NOMO-1 treated with dmso at 0.1 percent for 144 hours (cell line): ENCODE data around the gene SLC25A51.
"Not testable (repeated sequence)": the region's sequence is repeated elsewhere in the genome, so short reads cannot be mapped to it uniquely, and the experiment has no call there.

Source experiments
- DNase-seq: peaks from one replicate; lab custom pipeline; 2025; ENCODE audit not compliant: unreplicated experiment; lab: John Stamatoyannopoulos, UW

Gene SLC25A51

DNA sequence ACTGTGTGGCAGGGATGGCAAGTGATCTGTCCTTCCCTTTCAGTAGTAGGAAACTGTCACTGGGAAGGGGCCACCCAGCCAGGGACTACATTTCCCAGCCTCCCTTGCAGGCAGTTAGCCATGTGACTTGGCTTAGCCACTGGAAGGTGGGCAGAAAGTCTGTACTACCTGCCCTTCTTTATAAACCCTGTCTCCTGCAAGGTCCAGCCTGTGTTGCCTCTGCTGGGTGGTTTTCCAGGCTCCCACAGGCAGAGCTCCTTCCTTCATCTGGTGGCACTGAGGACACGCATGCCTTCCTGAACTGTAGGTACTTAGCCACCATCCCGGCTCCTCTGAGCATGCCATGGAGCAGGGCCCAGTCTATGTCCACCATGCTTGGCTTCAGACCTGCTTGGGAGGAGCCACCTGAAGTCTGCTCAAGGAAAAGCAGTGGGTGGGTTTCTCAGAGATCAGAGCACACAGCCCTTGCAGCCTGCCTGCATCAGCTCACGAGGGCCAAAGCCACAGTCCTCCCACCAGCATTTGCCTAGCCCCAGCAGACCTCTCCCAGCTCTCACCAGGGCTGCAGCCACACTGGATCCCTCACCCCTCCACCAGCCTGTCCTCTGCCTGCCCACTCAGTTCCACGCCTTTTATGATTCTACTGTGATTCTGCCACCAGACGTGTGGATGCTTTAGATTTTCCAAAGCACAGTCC, 16.7 kb upstream of the SLC25A51 start:
- DNase-seq = no peak

DNA sequence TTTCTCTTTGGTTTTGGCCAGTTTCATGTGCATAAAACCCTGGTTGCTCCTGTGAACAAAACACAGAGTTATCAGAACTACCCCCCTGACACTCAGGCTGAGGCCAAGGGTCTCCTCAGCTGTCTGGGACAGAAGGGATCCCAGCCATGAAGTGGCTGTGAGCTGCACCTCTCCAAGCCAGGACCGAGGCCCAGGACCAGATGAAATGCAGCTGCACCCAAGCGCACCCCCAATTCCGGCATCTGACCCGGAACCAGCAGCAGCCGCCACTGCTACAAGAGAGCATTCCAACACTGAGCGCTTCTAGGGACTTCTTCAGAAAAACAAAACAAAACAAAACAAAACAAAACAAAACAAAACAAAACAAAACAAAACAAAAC, 16.0 kb upstream of the SLC25A51 start:
- DNase-seq = no peak

DNA sequence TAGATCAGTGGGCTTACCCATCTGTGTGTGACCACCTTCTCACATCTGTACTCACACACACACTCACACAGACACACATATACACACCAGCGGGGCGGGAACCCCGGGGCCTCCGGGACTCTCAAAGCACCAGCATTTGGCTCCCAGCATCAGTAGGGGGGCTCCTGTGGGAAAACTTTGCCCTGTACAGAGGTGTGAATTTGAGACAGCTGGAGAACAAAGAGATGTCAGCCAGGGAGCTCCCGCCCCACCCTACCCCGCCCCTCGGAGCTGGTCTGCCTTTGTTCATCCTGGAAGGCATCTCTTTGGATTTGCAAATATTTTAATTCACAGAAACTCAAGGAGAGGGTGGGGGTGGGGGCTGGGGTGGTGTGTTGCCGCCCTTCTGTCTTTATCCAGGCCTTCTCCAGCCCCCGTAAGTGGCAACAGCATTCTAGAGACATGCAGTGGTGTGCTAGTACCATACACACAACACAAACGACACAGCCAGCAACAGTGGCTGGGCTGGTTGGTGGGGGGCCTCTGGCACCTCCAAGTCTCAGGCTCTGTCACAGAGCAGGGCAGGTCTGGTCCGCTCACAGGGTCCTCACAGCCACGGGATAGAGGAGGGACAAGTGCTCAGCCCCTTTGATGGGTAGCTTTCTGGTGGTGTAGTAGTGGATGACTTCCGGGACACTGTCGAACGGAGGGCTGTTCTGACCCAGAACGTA, 15.5 kb upstream of the SLC25A51 start:
- no peak for DNase-seq

GRCh38 chr9:37918665-37919170, 14.8 kb upstream of the SLC25A51 start:
- no peak for DNase-seq

GRCh38 chr9:37917801-37918664, 14.1 kb upstream of the SLC25A51 start:
- DNase-seq = no peak

- DNase-seq = no peak
Observed at GRCh38 chr9:37917313-37917731, 13.4 kb upstream of the SLC25A51 start.

DNA sequence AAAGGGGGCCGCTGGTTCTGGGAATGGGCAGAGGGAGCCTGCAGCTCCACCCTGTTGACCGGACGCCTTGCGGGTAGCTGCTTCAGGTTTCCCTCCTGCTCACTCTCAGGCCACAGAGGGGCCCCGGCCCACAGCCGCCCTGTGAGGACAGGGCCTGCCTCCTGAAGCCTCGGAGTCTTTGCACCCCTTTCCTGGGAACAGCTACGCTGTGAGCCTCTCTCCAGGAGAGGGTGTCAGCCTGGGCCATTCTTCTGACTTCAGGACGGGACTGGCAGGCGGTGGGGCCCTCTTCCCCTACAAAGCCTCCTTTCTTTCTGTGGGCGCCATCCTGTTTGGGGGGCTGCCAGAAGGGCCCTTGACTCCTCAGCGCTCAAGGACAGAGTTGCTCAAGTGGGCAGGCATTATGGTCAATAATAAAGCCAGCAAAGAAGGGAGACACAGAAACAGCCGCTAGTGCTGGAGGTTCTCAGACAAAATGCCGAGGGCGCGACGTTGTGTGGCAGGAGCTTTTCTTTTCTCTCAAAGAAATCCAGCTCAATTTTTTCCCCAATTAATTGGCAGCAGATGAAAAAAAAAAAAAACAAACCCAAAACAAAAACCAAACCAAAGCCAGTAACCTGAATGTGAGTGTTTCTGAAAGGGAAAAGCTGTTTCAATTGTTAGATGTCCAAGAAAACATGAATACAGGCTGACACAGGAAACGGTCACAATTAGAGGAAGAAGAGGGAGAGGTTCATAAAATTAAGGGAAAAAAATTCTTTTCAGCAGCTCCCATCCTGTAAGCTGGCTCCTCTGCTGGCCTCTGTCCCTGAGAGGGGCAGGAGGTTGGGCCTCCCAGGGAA, 12.8 kb upstream of the SLC25A51 start:
- no peak for DNase-seq

- no peak for DNase-seq
Observed at GRCh38 chr9:37915911-37916470, 12.1 kb upstream of the SLC25A51 start.

DNA sequence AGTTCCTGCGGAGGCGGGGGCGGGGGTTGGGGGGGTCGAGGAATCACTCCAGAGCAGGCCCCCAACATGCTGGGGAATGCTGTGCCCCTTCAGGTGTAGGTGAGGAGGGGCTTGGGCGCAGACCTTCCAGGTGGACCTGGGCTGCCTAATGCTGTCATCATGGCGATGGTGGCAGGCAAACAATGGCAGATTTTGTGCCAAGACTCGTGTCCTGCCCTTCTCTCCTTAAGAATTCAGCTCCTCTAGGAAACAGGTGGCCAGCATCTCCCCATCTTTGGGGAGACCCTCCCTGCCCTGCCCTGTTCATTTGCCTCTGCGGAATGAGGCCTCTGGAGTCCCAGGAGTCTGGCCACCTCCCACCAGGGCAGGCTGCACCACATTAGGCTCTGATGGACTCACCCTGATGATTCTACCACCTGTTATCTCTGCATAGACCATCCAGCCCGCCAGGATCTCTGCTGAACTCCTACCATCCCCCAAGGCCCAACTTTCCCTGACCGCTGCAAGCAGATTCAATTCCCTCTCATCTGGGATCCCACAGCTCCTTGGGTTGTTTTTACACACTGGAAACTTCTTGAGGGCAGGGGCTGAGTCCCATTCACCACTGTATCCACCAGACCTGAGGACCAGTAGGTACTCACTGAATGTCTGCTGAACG, 10.9 kb upstream of the SLC25A51 start:
- no peak for DNase-seq

DNA sequence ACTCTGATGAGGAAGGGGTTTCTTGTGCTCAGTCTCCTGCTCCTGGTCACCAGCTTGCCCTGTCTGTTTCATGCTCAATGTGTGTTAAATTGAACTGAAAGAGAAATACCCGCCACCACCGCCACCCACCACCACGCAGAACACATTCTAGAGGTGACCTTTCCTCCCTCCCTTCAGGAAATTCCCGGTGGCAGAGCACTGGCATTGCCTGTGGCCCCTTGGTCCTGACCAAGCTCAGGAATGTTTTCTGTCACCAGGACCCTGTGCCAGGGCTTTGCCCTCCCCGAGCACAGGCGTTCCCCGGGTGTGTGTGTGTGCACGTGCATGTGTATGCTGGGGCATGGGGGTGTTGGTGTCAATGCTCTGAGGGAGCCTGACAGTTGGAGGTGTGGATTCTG, 10.2 kb upstream of the SLC25A51 start:
- DNase-seq = no peak

DNA sequence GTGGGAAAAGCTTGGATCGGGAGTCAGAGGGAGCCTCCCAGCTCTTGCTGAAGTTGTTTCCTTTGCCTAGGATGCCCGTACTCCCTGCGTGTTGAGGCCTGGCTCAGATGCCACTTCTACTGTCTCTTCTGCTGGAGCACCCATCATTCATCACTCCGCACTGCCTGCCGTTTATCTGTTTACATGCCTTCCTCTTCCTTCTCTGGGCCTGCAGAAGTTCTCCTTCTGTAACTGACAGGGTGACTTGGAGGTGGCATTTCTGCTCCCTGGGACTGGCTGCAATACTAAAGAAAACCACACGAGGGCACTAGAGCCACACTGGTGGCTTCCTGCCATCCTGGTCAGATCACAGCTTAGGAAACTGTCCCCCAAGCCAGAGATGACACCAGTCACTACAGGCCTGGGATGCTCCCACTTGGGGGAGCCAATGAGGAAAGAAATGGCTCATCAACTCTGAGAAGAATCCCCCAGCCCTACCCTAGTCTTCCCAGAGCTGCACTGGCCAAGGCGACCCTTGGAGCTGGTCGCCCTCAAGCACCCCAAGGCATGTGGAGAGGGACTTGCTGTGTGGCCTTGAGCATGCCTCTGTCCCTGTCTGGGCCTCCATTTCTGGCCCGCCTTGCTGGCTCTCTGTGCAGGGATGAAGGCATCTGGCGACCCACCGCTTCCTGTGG, 9.7 kb upstream of the SLC25A51 start:
- peak; percentile 78 for DNase-seq

DNA sequence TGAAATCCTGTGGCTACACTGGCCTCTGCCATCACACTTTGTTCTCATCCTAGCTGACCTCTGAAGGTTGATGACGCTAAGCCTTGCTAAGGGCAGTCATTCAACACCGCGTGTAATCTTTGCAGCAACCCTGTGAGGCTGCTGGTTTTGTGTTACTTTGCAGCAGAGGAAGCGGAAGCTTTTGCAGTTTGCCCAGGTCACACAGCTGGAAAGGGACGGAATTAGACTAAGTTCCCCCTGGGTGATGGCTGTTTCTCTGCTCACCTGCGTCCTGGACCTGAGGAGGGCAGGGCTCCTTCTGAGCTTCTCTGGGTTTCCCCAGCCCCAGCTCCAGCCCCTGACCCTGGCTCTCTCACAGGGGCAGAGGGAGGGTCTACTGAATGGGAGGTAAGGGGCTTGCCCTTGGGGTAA, 7.3 kb upstream of the SLC25A51 start:
- no peak for DNase-seq

- no peak for DNase-seq
Observed at GRCh38 chr9:37910271-37910670, 6.3 kb upstream of the SLC25A51 start.

GRCh38 chr9:37909836-37910235, 5.9 kb upstream of the SLC25A51 start:
- not testable (repeated sequence) for DNase-seq

DNA sequence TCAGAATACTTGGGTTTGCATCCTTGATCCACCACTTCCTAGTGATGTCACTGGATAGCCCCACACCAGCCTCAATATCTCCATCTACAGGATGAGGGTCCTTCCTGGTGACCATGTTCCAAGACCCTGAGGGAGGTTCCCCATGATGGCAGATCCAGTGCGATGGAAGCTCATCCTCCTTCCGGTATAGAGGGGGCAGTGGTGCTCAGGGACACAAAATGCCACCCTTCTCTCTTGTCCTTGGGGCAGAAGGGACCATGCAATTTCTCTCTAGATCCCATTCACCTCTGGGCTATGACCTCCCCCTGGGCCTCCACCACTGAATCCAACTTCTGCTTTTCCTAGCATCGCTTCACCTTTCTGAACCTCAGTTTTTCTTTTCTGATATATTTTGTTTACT, 5.4 kb upstream of the SLC25A51 start:
- no peak for DNase-seq

GRCh38 chr9:37908698-37909186, 4.8 kb upstream of the SLC25A51 start:
- DNase-seq = peak; percentile 45

- DNase-seq = no peak
Observed at GRCh38 chr9:37908283-37908682, 4.4 kb upstream of the SLC25A51 start.

GRCh38 chr9:37906312-37907239, 2.6 kb upstream of the SLC25A51 start:
- no peak for DNase-seq
